Mesenchymal stem cell (in vitro differentiated cells and primary cell): ENCODE data around the gene TBL1Y.

Experiments used
- DNase-seq: peaks from one replicate; pipeline ENCODE4 v3.0.0-alpha.2; 2013
- H2AFZ ChIP-seq: one replicate; pipeline ENCODE4 v1.6.1; 2013; ENCODE audit warnings: low read depth, mild to moderate bottlenecking, control low read depth, inconsistent platforms, low read length, moderate library complexity
- H2AK5ac ChIP-seq: 2 replicates; pipeline ENCODE4 v1.6.1; 2013; ENCODE audit warnings: low read length, moderate library complexity, mild to moderate bottlenecking, inconsistent platforms; ENCODE audit not compliant: severe bottlenecking
- H2BK120ac ChIP-seq: one replicate; pipeline ENCODE4 v1.6.1; 2013; ENCODE audit warnings: low read depth, mild to moderate bottlenecking, inconsistent platforms, low read length, moderate library complexity
- H2BK12ac ChIP-seq, 2 experiments: one replicate each; pipeline ENCODE4 v1.6.1; 2013; ENCODE audit warnings: inconsistent platforms in 2 of 2, low read length in 2 of 2, mild to moderate bottlenecking in 2 of 2, moderate library complexity in 2 of 2, control low read depth in 1 of 2
- H2BK15ac ChIP-seq: one replicate; pipeline ENCODE4 v1.6.1; 2013; ENCODE audit warnings: mild to moderate bottlenecking, low read depth, inconsistent platforms; ENCODE audit not compliant: poor library complexity, severe bottlenecking
- H2BK5ac ChIP-seq: 2 replicates; pipeline ENCODE4 v1.6.1; 2013; ENCODE audit warnings: low read depth, mild to moderate bottlenecking, low read length, control low read depth, inconsistent platforms; ENCODE audit not compliant: poor library complexity, severe bottlenecking
- H3K14ac ChIP-seq, 2 experiments: one replicate each; pipeline ENCODE4 v1.6.1; 2013; ENCODE audit warnings: inconsistent platforms in 2 of 2, low read length in 2 of 2, control low read depth in 1 of 2, mild to moderate bottlenecking in 1 of 2, moderate library complexity in 1 of 2
- H3K18ac ChIP-seq, 2 experiments: one replicate each; pipeline ENCODE4 v1.6.1; 2013; ENCODE audit warnings: inconsistent platforms in 2 of 2, low read length in 2 of 2, control low read depth in 1 of 2, low read depth in 1 of 2, mild to moderate bottlenecking in 1 of 2
- H3K23ac ChIP-seq, 2 experiments: one replicate each; pipeline ENCODE4 v1.6.1; 2013; ENCODE audit warnings: inconsistent platforms in 2 of 2, low read length in 2 of 2, mild to moderate bottlenecking in 2 of 2, moderate library complexity in 2 of 2, control low read depth in 1 of 2
- H3K27ac ChIP-seq: 2 replicates; pipeline ENCODE4 v1.5.1; 2013; ENCODE audit warnings: mild to moderate bottlenecking, moderate library complexity, low read length, control low read depth, inconsistent platforms; ENCODE audit not compliant: poor library complexity, severe bottlenecking
- H3K27me3 ChIP-seq, 2 experiments: 2 replicates each; pipeline versions ENCODE4 v1.6.1 to v1.7.0; 2013; ENCODE audit warnings: low read length in 2 of 2, mild to moderate bottlenecking in 2 of 2, moderate library complexity in 2 of 2, control low read depth in 1 of 2, inconsistent platforms in 1 of 2; ENCODE audit not compliant: control insufficient read depth in 1 of 2, insufficient read depth in 1 of 2
- H3K36me3 ChIP-seq, 2 experiments: 2 replicates each; pipeline versions ENCODE4 v1.6.1 to v1.7.0; 2013; ENCODE audit warnings: low read length in 2 of 2, control low read depth in 1 of 2, inconsistent platforms in 1 of 2, low read depth in 1 of 2, mild to moderate bottlenecking in 1 of 2; ENCODE audit not compliant: insufficient read depth in 2 of 2, control insufficient read depth in 1 of 2
- H3K4ac ChIP-seq, 2 experiments: one replicate each; pipeline ENCODE4 v1.6.1; 2013; ENCODE audit warnings: inconsistent platforms in 2 of 2, low read length in 2 of 2, mild to moderate bottlenecking in 2 of 2, moderate library complexity in 2 of 2, control low read depth in 1 of 2, low read depth in 1 of 2
- H3K4me1 ChIP-seq: 2 replicates; pipeline ENCODE4 v1.6.1; 2013; ENCODE audit warnings: low read depth, low read length, control low read depth; ENCODE audit not compliant: control insufficient read depth, insufficient read depth
- H3K4me2 ChIP-seq: 2 replicates; pipeline ENCODE4 v1.6.1; 2013; ENCODE audit warnings: low read length, mild to moderate bottlenecking, inconsistent platforms; ENCODE audit not compliant: poor library complexity, severe bottlenecking
- H3K4me3 ChIP-seq, 2 experiments: 2 replicates each; pipeline versions ENCODE4 v1.5.1 to v1.7.0; 2013; ENCODE audit warnings: low read length in 2 of 2, mild to moderate bottlenecking in 2 of 2, control low read depth in 1 of 2, low read depth in 1 of 2; ENCODE audit not compliant: insufficient read depth in 1 of 2
- H3K79me1 ChIP-seq: replicated peaks from 2 replicates; pipeline ENCODE4 v1.6.1; 2013; ENCODE audit warnings: mild to moderate bottlenecking, control low read depth, low read length, inconsistent platforms; ENCODE audit not compliant: poor library complexity, severe bottlenecking
- H3K9ac ChIP-seq: 2 replicates; pipeline ENCODE4 v1.7.0; 2013; ENCODE audit warnings: mild to moderate bottlenecking, low read length, moderate library complexity
- H3K9me3 ChIP-seq: 2 replicates; pipeline ENCODE4 v1.7.0; 2013; ENCODE audit warnings: mild to moderate bottlenecking, low read length; ENCODE audit not compliant: control insufficient read depth
- H4K8ac ChIP-seq: one replicate; pipeline ENCODE4 v1.6.1; 2013; ENCODE audit warnings: inconsistent platforms, mild to moderate bottlenecking, low read length, moderate library complexity
- H4K91ac ChIP-seq: one replicate; pipeline ENCODE4 v1.6.1; 2013; ENCODE audit warnings: mild to moderate bottlenecking, low read length, inconsistent platforms
- WGBS: methylation state at CpG from one replicate; pipeline ENCODE4 v1.1.7; 2013; ENCODE audit warnings: mixed read lengths; 5-methylcytosine and 5-hydroxymethylcytosine counted together

The TBL1Y gene

GRCh38 chrY:7128211-7128610 lies 217.7 kb downstream of the TBL1Y start:
- WGBS, result 69% methylated on average over 3 of the region's 3 CpGs
- no peak overlapping the region for H2BK15ac ChIP-seq

More at GRCh38 chrY:7128211-7128610, 217.7 kb downstream of the TBL1Y start:
- Histone ChIP-seq H2BK5ac (no peak overlapping the region), H3K4me3 (no peak overlapping the region), H3K9me3 (no peaks in the 10 kb centered on the region), H3K27me3 (no peaks in the 10 kb centered on the region), H3K4me1 (no peaks in the 10 kb centered on the region), H2AK5ac (no peak overlapping the region), H3K23ac (no peak overlapping the region), H3K9ac (no peak overlapping the region), H3K4ac (no peak overlapping the region), H3K14ac (no peak overlapping the region), H2BK120ac (no peak overlapping the region), H3K36me3 (no peaks in the 10 kb centered on the region), H2AFZ (no peak overlapping the region), H3K4me2 (no peak overlapping the region), H4K8ac (no peak overlapping the region), H3K27ac (no peak overlapping the region), H3K79me1 (no peaks in the 10 kb centered on the region), H3K18ac (no peak overlapping the region), H4K91ac (no peak overlapping the region), H2BK12ac (no peak overlapping the region)
- DNase-seq, result no peak
